KMS-11 (cell line): ENCODE measurements around the gene CXCR1.

ENCODE experiments used
- H2AFZ ChIP-seq: fragments of 200-600 bp; sonication (generic); 2 replicates; pipeline ENCODE4 v1.6.1; 2016; ENCODE audit warnings: antibody characterized with exemption, mixed run types, low read depth
- H3K27ac ChIP-seq: fragments of 200-600 bp; sonication (generic); 2 replicates; pipeline ENCODE4 v1.6.1; 2016; ENCODE audit warnings: mild to moderate bottlenecking, mixed run types
- H3K27me3 ChIP-seq: fragments of 200-600 bp; sonication (generic); 2 replicates; pipeline ENCODE4 v1.6.1; 2017; ENCODE audit warnings: mild to moderate bottlenecking, low read depth, mixed run types, moderate library complexity; ENCODE audit not compliant: insufficient read depth
- H3K36me3 ChIP-seq: fragments of 200-600 bp; sonication (generic); 2 replicates; pipeline ENCODE4 v1.6.1; 2017; ENCODE audit warnings: mild to moderate bottlenecking, mixed run types; ENCODE audit not compliant: insufficient read depth
- H3K4me1 ChIP-seq: fragments of 200-600 bp; sonication (generic); 2 replicates; pipeline ENCODE4 v1.6.1; 2016; ENCODE audit warnings: mild to moderate bottlenecking, low read depth, mixed run types; ENCODE audit not compliant: poor library complexity, severe bottlenecking
- H3K4me2 ChIP-seq: fragments of 200-600 bp; sonication (generic); 2 replicates; pipeline ENCODE4 v1.7.0; 2016; ENCODE audit warnings: mild to moderate bottlenecking, mixed run types
- H3K4me3 ChIP-seq: fragments of 200-600 bp; sonication (generic); IDR thresholded peaks from 2 replicates; pipeline ENCODE4 v1.6.1; 2017; ENCODE audit warnings: low read depth, low read length, mixed read lengths; ENCODE audit not compliant: insufficient read depth
- H3K79me2 ChIP-seq: fragments of 200-600 bp; sonication (generic); 2 replicates; pipeline ENCODE4 v1.6.1; 2016; ENCODE audit warnings: low read depth, mixed run types; ENCODE audit not compliant: insufficient read depth
- H3K9ac ChIP-seq: fragments of 200-600 bp; sonication (generic); 2 replicates; pipeline ENCODE4 v1.6.1; 2016; ENCODE audit warnings: mild to moderate bottlenecking, mixed run types
- H4K20me1 ChIP-seq: fragments of 200-600 bp; sonication (generic); 2 replicates; pipeline ENCODE4 v1.6.1; 2016; ENCODE audit warnings: mild to moderate bottlenecking, mixed run types; ENCODE audit not compliant: insufficient read depth
- TF ChIP-seq, protein P1 (sequence below): fragments of 200-600 bp; sonication (generic); conservative IDR thresholded peaks from 2 replicates; pipeline ENCODE4 v1.6.1; 2017; ENCODE audit warnings: low read depth, mild to moderate bottlenecking, antibody characterized with exemption, low read length, moderate library complexity, mixed read lengths

Gene CXCR1

DNA sequence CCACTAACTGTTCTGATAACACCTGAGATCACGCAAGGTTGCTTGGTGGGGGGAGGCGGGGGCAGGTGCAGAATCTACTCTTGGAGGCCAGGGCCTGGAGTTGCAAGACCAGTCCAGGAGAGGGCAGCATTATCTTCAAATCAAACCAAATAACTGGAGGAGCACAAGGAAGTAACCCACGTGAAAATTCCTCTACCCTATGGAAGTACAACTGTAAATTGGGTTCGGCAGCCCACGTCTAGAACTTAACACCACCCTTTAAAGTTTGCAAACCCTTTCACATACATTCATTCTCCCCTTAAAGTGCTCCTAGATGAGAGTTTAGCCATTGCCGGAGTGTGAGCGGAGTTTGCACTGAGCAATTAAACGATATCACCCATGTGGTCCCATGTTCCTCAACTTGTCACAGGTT lies 19.6 kb upstream of the CXCR1 start:
- no peaks in the 10 kb centered on the region for H4K20me1 ChIP-seq
- H3K4me1 ChIP-seq = peaks cover 5% of the 10 kb centered on the region
- no peak overlapping the region for H3K27ac ChIP-seq
- no peak overlapping the region for H3K4me2 ChIP-seq
- H2AFZ ChIP-seq = peak overlapping the region; percentile 82
- no peaks in the 10 kb centered on the region for H3K27me3 ChIP-seq
- no peak overlapping the region for H3K9ac ChIP-seq
- H3K79me2 ChIP-seq = no peaks in the 10 kb centered on the region
- no peak overlapping the region for H3K4me3 ChIP-seq
- H3K36me3 ChIP-seq = no peaks in the 10 kb centered on the region
- TF ChIP-seq, protein P1, sequence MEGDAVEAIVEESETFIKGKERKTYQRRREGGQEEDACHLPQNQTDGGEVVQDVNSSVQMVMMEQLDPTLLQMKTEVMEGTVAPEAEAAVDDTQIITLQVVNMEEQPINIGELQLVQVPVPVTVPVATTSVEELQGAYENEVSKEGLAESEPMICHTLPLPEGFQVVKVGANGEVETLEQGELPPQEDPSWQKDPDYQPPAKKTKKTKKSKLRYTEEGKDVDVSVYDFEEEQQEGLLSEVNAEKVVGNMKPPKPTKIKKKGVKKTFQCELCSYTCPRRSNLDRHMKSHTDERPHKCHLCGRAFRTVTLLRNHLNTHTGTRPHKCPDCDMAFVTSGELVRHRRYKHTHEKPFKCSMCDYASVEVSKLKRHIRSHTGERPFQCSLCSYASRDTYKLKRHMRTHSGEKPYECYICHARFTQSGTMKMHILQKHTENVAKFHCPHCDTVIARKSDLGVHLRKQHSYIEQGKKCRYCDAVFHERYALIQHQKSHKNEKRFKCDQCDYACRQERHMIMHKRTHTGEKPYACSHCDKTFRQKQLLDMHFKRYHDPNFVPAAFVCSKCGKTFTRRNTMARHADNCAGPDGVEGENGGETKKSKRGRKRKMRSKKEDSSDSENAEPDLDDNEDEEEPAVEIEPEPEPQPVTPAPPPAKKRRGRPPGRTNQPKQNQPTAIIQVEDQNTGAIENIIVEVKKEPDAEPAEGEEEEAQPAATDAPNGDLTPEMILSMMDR = peak; percentile 88

DNA sequence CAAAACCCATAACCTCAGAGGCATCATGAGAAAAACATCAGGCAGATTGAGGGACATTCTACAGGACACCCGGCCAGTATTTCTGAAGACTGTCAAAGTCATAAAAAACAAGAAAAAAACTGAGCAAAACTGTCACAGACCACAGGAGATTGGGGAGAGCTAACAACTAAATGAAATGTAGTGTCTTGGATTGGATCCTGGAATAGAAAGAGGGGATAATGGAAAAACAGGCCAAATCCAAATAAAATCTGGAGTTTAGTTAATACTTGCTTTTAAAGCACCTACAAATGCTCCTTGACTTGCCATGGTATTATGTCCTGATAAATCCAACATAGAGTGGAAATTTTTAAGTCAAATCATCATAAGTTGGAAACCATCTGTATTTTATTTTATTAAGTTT lies 17.6 kb upstream of the CXCR1 start:
- Histone ChIP-seq H3K9ac (no peak overlapping the region), H3K4me2 (no peak overlapping the region), H3K4me1 (peaks cover 5% of the 10 kb centered on the region), H3K79me2 (no peaks in the 10 kb centered on the region), H4K20me1 (no peaks in the 10 kb centered on the region), H3K4me3 (no peak overlapping the region), H3K27me3 (no peaks in the 10 kb centered on the region), H2AFZ (no peak overlapping the region), H3K27ac (no peak overlapping the region), H3K36me3 (no peaks in the 10 kb centered on the region)
- TF ChIP-seq, protein P1 = no peak

DNA sequence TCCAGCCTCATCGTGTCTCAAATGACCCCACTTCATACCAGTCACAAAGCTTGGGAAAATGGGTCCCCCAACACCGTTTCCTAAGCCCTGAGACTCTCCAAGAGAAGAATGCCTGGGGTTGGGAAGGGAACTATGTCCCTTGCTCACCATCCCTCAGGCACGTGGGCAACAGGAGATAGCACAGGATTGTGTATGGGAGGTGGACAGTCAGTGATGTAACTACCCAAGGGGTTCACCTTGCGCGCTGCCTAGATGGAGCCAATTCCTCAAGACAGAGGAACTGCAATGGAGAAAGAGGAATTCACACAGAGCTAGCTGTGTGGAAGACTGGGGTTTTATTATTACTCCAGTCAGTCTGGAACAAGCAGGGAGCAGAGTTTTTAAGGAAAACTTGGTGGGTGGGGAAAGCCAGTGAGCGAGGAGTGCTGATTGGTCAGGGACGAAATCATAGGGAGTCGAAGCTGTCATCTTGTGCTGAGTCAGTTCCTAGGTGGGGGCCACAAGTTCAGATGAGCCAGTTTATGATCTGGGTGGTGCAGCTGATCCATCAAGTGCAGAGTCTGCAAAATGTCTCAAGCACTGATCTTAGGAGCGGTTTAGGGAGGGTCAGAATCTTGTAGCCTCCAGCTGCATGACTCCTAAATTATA lies 13.8 kb upstream of the CXCR1 start:
- H2AFZ ChIP-seq = no peak overlapping the region
- H4K20me1 ChIP-seq = no peaks in the 10 kb centered on the region
- no peaks in the 10 kb centered on the region for H3K79me2 ChIP-seq
- TF ChIP-seq, protein P1 = no peak
- H3K9ac ChIP-seq = no peak overlapping the region
- no peaks in the 10 kb centered on the region for H3K27me3 ChIP-seq
- H3K36me3 ChIP-seq = no peaks in the 10 kb centered on the region
- no peak overlapping the region for H3K4me2 ChIP-seq
- H3K4me1 ChIP-seq = no peaks in the 10 kb centered on the region
- no peak overlapping the region for H3K4me3 ChIP-seq
- no peak overlapping the region for H3K27ac ChIP-seq

DNA sequence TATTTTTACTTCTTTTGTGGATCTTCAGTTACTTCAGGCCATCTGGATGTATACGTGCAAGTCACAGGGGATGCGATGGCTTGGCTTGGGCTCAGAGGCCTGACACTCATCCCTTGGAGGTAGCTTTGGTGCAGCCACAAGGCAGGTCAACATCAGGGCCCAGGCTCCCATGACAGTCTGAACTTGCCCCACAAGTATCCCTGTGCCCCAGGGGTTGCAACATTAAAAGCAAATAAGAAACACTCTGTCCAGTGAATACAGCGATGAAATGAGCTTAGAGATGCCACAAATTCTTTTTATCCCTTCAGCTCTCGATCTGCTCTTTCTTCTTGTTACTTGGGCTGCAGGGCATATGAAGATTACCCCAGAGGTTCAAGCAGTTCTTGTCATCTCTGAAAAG lies 13.0 kb upstream of the CXCR1 start:
- Histone ChIP-seq H3K79me2 (no peaks in the 10 kb centered on the region), H4K20me1 (no peaks in the 10 kb centered on the region), H3K9ac (no peak overlapping the region), H3K4me3 (no peak overlapping the region), H3K27me3 (no peaks in the 10 kb centered on the region), H3K4me2 (no peak overlapping the region), H3K36me3 (no peaks in the 10 kb centered on the region), H3K4me1 (no peaks in the 10 kb centered on the region), H3K27ac (no peak overlapping the region), H2AFZ (no peak overlapping the region)
- TF ChIP-seq, protein P1 = no peak
